HG03280 (cell line): Measurements from ENCODE around the gene ARHGAP25.

ENCODE experiments used
- ATAC-seq: cut with Tn5 transposase; IDR thresholded peaks from one replicate; pipeline ENCODE4 v1.9.1; 2021; ENCODE audit warnings: mild to moderate bottlenecking, moderate library complexity; ENCODE audit not compliant: unreplicated experiment

ARHGAP25 gene

GRCh38 chr2:68857202-68857845 lies 122.7 kb downstream of the ARHGAP25 start:
- no peak for ATAC-seq

GRCh38 chr2:68857855-68858456 lies 123.3 kb downstream of the ARHGAP25 start:
- no peak for ATAC-seq

- ATAC-seq, result no peak
Measured at GRCh38 chr2:68860111-68860510, 125.5 kb downstream of the ARHGAP25 start.

GRCh38 chr2:68861330-68861729 lies 126.7 kb downstream of the ARHGAP25 start:
- no peak for ATAC-seq

GRCh38 chr2:68862889-68863288 lies 128.3 kb downstream of the ARHGAP25 start:
- no peak for ATAC-seq

GRCh38 chr2:68863996-68864395 lies 129.4 kb downstream of the ARHGAP25 start:
- ATAC-seq, result no peak

GRCh38 chr2:68865108-68865507 lies 130.5 kb downstream of the ARHGAP25 start:
- ATAC-seq, result no peak

- ATAC-seq, result no peak
Measured at GRCh38 chr2:68870215-68870614, 135.6 kb downstream of the ARHGAP25 start.

- ATAC-seq, result no peak
Measured at GRCh38 chr2:68871159-68871764, 136.7 kb downstream of the ARHGAP25 start, which contains the start of gene BMP10. TSS of gene BMP10 (minus strand) at chr2:68871397. CDS start at chr2:68871358, 39 bp downstream.
